Keratinocyte (primary cell): ENCODE data around the gene ERI2. TPM values are rescaled to one million over a fixed set of nuclear protein-coding genes. Genes with fewer than 3 reads are reported as not detected.

Source experiments
- DNase-seq: peaks from one replicate; pipeline ENCODE4 v3.0.0-alpha.2; 2011; ENCODE audit warnings: low read depth, missing footprints, low spot score
- FAIRE-seq: peaks from 2 replicates; lab custom pipeline; 2011; peaks lifted over from hg19 to GRCh38; lab: Jason Lieb, UNC
- H2AFZ ChIP-seq: 2 replicates; pipeline ENCODE4 v1.6.0; 2012; ENCODE audit warnings: low read length, control low read depth, inconsistent platforms; ENCODE audit not compliant: control insufficient read depth
- H3K27ac ChIP-seq: 2 replicates; pipeline ENCODE4 v1.5.1; 2011; ENCODE audit warnings: low read length; ENCODE audit not compliant: control insufficient read depth, insufficient read depth
- H3K27me3 ChIP-seq: 3 replicates; pipeline ENCODE4 v1.6.0; 2011; ENCODE audit warnings: low read length; ENCODE audit not compliant: control insufficient read depth, insufficient read depth; ENCODE audit errors: extremely low read depth
- H3K36me3 ChIP-seq, 2 experiments: 2 replicates in 1 of 2; 3 replicates in 1 of 2; pipeline ENCODE4 v1.5.1; 2011; ENCODE audit warnings: low read length in 2 of 2, mild to moderate bottlenecking in 1 of 2; ENCODE audit not compliant: control insufficient read depth in 2 of 2, insufficient read depth in 2 of 2; ENCODE audit errors: extremely low read depth in 1 of 2
- H3K4me1 ChIP-seq: 3 replicates; pipeline ENCODE4 v1.5.1; 2011; ENCODE audit warnings: low read length; ENCODE audit not compliant: control insufficient read depth, insufficient read depth; ENCODE audit errors: extremely low read depth
- H3K4me2 ChIP-seq: 3 replicates; pipeline ENCODE4 v1.6.0; 2011; ENCODE audit warnings: low read depth, low read length; ENCODE audit not compliant: control insufficient read depth, insufficient read depth; ENCODE audit errors: extremely low read depth
- H3K4me3 ChIP-seq, 3 experiments: fragments of 200-600 bp in 1 of 3; sonication (generic) in 1 of 3; 2 replicates in 2 of 3; 3 replicates in 1 of 3; pipeline ENCODE4 v1.5.1; 2011 to 2016; ENCODE audit warnings: low read length in 3 of 3, mild to moderate bottlenecking in 3 of 3, control low read depth in 2 of 3, inconsistent platforms in 1 of 3, low read depth in 1 of 3, mixed read lengths in 1 of 3, mixed run types in 1 of 3, moderate library complexity in 1 of 3; ENCODE audit not compliant: control insufficient read depth in 2 of 3, insufficient read depth in 2 of 3; ENCODE audit errors: extremely low read depth in 1 of 3
- H3K79me2 ChIP-seq: 2 replicates; pipeline ENCODE4 v1.6.0; 2012; ENCODE audit warnings: low read length; ENCODE audit not compliant: control insufficient read depth, insufficient read depth
- H3K9ac ChIP-seq: 3 replicates; pipeline ENCODE4 v1.6.0; 2011; ENCODE audit warnings: low read length; ENCODE audit not compliant: control insufficient read depth, insufficient read depth; ENCODE audit errors: extremely low read depth
- H3K9me1 ChIP-seq: 3 replicates; pipeline ENCODE4 v1.6.0; 2011; ENCODE audit warnings: low read length; ENCODE audit not compliant: control insufficient read depth, insufficient read depth; ENCODE audit errors: extremely low read depth
- H3K9me3 ChIP-seq: 2 replicates; pipeline ENCODE4 v1.5.1; 2012; ENCODE audit warnings: low read depth, low read length; ENCODE audit not compliant: control insufficient read depth
- H4K20me1 ChIP-seq: 3 replicates; pipeline ENCODE4 v1.6.0; 2011; ENCODE audit warnings: low read length; ENCODE audit not compliant: control insufficient read depth, insufficient read depth; ENCODE audit errors: extremely low read depth
- EZH2 ChIP-seq: IDR thresholded peaks from one replicate; pipeline ENCODE4 v1.6.1; 2012; ENCODE audit warnings: inconsistent platforms, mild to moderate bottlenecking, low read length, moderate library complexity
- dilution Hi-C: fragments of 300-500 bp; cut with MboI; formaldehyde crosslinking; loops from one replicate; pipeline ENCODE4 v1.7.0; 2020; ENCODE audit warnings: low sequenced_read_pairs; ENCODE audit not compliant: extremely low pct_ligation_motif_present
- polyA plus RNA-seq, 5 experiments: library from polyadenylated mRNA; depleted of rRNA in 3 of 5; stranded (reverse) in 3 of 5; stranded (forward) in 1 of 5; unstranded in 1 of 5; fragments of >200 nt; gene quantifications; 1 replicate in 1 of 5; 2 replicates in 3 of 5; 3 replicates in 1 of 5; pipeline versions ENCODE4 v1.2.1 to v1.2.3, GENCODE V29; 2011 to 2012; ENCODE audit warnings: missing spikeins in 2 of 5, low read depth in 1 of 5, low replicate concordance in 1 of 5
- TF ChIP-seq, protein P1 (sequence below), 3 experiments: IDR thresholded peaks in 1 of 3; conservative IDR thresholded peaks in 1 of 3; optimal IDR thresholded peaks in 1 of 3; 2 replicates in 2 of 3; 3 replicates in 1 of 3; pipeline versions ENCODE3 to v1.5.1; 2011; ENCODE audit warnings: low read length in 3 of 3, mild to moderate bottlenecking in 3 of 3, moderate library complexity in 2 of 3, control low read depth in 1 of 3, inconsistent platforms in 1 of 3; ENCODE audit not compliant: insufficient read depth in 2 of 3; ENCODE audit errors: extremely low read depth in 1 of 3

Gene ERI2
- polyA plus RNA-seq, 1 donor (not counting 4 experiments of a cell fraction or from before 2014, with no cell fraction given) = 19.5 TPM

DNA sequence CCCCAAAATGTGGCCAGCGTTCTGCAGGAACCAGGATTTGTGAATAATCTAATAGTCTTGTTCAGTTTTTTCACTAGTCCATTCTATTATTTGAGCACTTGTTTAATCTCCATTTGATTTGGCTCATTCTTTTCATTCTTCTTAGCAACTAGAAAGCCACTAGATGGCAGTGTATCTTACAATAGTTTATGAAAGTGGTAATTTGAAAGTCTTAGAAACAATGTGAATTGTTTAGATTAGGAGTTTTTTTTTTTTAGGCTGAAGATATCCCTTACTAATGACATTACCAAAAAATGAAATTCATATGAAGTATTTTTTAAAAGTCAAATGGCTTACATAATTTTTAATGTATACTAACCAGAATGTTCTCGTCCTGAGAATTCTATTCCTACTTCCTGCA is 6.7 kb downstream of the ERI2 start:
- TF ChIP-seq, protein P1, sequence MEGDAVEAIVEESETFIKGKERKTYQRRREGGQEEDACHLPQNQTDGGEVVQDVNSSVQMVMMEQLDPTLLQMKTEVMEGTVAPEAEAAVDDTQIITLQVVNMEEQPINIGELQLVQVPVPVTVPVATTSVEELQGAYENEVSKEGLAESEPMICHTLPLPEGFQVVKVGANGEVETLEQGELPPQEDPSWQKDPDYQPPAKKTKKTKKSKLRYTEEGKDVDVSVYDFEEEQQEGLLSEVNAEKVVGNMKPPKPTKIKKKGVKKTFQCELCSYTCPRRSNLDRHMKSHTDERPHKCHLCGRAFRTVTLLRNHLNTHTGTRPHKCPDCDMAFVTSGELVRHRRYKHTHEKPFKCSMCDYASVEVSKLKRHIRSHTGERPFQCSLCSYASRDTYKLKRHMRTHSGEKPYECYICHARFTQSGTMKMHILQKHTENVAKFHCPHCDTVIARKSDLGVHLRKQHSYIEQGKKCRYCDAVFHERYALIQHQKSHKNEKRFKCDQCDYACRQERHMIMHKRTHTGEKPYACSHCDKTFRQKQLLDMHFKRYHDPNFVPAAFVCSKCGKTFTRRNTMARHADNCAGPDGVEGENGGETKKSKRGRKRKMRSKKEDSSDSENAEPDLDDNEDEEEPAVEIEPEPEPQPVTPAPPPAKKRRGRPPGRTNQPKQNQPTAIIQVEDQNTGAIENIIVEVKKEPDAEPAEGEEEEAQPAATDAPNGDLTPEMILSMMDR (optimal IDR thresholded peaks at IDR 0.05 in 1 of 3, IDR thresholded peaks at IDR 0.05 in 1 of 3, conservative IDR thresholded peaks at IDR 0.05 in 1 of 3; ENCODE audit: extremely low read depth in 1 of 3, insufficient read depth in 2 of 3, low read length in 3 of 3) = peak in 2 of 3 experiments; percentile 21 to 32
- TF ChIP-seq EZH2 = no peak
- Histone ChIP-seq H3K9ac (no peak overlapping the region), H4K20me1 (no peaks in the 10 kb centered on the region), H3K27ac (no peak overlapping the region), H3K79me2 (no peaks in the 10 kb centered on the region), H3K36me3 (peaks cover 0 to 3% of the 10 kb centered on the region in 2 experiments), H3K4me2 (no peak overlapping the region), H3K4me3 (no peak overlapping the region), H3K9me3 (no peaks in the 10 kb centered on the region), H3K27me3 (no peaks in the 10 kb centered on the region), H2AFZ (no peak overlapping the region), H3K9me1 (no peaks in the 10 kb centered on the region), H3K4me1 (no peaks in the 10 kb centered on the region)
- DNase-seq (no peak), FAIRE-seq (peak; percentile 39)
- dilution Hi-C loops = no loop called here

DNA sequence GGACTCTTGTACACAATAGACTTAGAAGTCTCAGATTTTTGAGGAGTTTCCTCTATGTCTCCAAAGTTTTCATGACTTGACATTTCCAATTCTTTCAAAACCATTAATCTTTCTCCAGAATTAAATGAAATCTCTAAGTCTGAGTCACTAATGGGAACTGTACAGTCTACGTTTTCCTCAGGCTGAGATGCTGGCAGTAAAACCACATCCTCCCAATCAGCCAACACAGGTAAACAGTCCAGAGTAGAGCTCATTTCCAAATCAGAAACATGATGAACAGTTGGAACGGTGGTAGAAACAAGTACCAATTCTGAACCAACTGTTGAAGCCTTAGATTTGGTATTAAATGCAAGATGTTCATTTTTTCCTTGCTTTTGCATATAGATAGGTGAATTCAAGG is 7.9 kb downstream of the ERI2 start:
- H3K4me3 ChIP-seq = no peak overlapping the region
- no peaks in the 10 kb centered on the region for H4K20me1 ChIP-seq
- peaks cover 0 to 3% of the 10 kb centered on the region in 2 experiments for H3K36me3 ChIP-seq
- DNase-seq (no peak), FAIRE-seq (no peak)
- no peaks in the 10 kb centered on the region for H3K9me3 ChIP-seq
- H3K79me2 ChIP-seq = no peaks in the 10 kb centered on the region
- H3K27me3 ChIP-seq = no peaks in the 10 kb centered on the region
- H3K9ac ChIP-seq = no peak overlapping the region
- H3K4me1 ChIP-seq = no peaks in the 10 kb centered on the region
- dilution Hi-C loops = no loop called here
- no peaks in the 10 kb centered on the region for H3K9me1 ChIP-seq
- no peak overlapping the region for H2AFZ ChIP-seq
- H3K4me2 ChIP-seq = no peak overlapping the region
- no peak overlapping the region for H3K27ac ChIP-seq
- TF ChIP-seq, protein P1 (optimal IDR thresholded peaks at IDR 0.05 in 1 of 3, IDR thresholded peaks at IDR 0.05 in 1 of 3, conservative IDR thresholded peaks at IDR 0.05 in 1 of 3; ENCODE audit: extremely low read depth in 1 of 3, insufficient read depth in 2 of 3, low read length in 3 of 3) = no peak
- no peak for TF ChIP-seq EZH2
